SK-N-SH treated with all-trans-retinoic acid at 6 μM for 48 hours (cell line): ENCODE data around the gene TNS3.

Experiments used
- ATAC-seq: fragments of 200-7000 bp; cut with Tn5 transposase; 3 replicates; pipeline ENCODE4 v1.9.1; 2020; ENCODE audit warnings: mild to moderate bottlenecking, moderate library complexity
- ARNTL ChIP-seq: fragments of 450-650 bp; formaldehyde crosslinking; IDR thresholded peaks from 2 replicates; pipeline ENCODE4 v1.5.0; 2020; ENCODE audit warnings: low read depth, mild to moderate bottlenecking, moderate library complexity, borderline replicate concordance
- BACH2 ChIP-seq: fragments of 250-450 bp; sonication (Bioruptor Pico); IDR thresholded peaks from 2 replicates; pipeline ENCODE4 v1.9.0; 2021; ENCODE audit warnings: mild to moderate bottlenecking, borderline replicate concordance
- CSDC2 ChIP-seq: fragments of 250-450 bp; sonication (Bioruptor Pico); IDR thresholded peaks from 2 replicates; pipeline ENCODE4 v1.5.0; 2020; ENCODE audit warnings: mild to moderate bottlenecking, moderate library complexity
- CSRNP3 ChIP-seq: fragments of 250-450 bp; sonication (Bioruptor Pico); IDR thresholded peaks from 2 replicates; pipeline ENCODE4 v1.5.1; 2021; ENCODE audit warnings: mild to moderate bottlenecking, moderate library complexity
- ESRRG ChIP-seq: fragments of 250-450 bp; sonication (Bioruptor Pico); IDR thresholded peaks from 2 replicates; pipeline ENCODE4 v1.6.1; 2021; ENCODE audit warnings: mild to moderate bottlenecking
- GLIS3 ChIP-seq: fragments of 250-450 bp; sonication (Bioruptor Pico); IDR thresholded peaks from 2 replicates; pipeline ENCODE4 v1.5.0; 2020; ENCODE audit warnings: mild to moderate bottlenecking, moderate library complexity
- ISL1 ChIP-seq: fragments of 250-450 bp; sonication (Bioruptor Pico); IDR thresholded peaks from 2 replicates; pipeline ENCODE4 v2.1.2; 2022; ENCODE audit warnings: mild to moderate bottlenecking, moderate library complexity
- OSR1 ChIP-seq: fragments of 250-450 bp; sonication (Bioruptor Pico); IDR thresholded peaks from 2 replicates; pipeline ENCODE4 v1.8.0; 2022; ENCODE audit warnings: moderate library complexity, mild to moderate bottlenecking, inconsistent platforms
- PATZ1 ChIP-seq: fragments of 250-450 bp; sonication (Bioruptor Pico); IDR thresholded peaks from 2 replicates; pipeline ENCODE4 v1.8.0; 2020; ENCODE audit warnings: mild to moderate bottlenecking, moderate library complexity, borderline replicate concordance
- POU6F1 ChIP-seq: fragments of 250-450 bp; sonication (Bioruptor Pico); IDR thresholded peaks from 2 replicates; pipeline ENCODE4 v1.8.0; 2021; ENCODE audit warnings: low read depth, mild to moderate bottlenecking, moderate library complexity, borderline replicate concordance
- PPARA ChIP-seq: fragments of 250-450 bp; sonication (Bioruptor Pico); IDR thresholded peaks from 2 replicates; pipeline ENCODE4 v1.5.0; 2020; ENCODE audit warnings: mild to moderate bottlenecking, borderline replicate concordance
- RARB ChIP-seq: fragments of 250-450 bp; sonication (Bioruptor Pico); IDR thresholded peaks from 2 replicates; pipeline ENCODE4 v1.8.0; 2021; ENCODE audit warnings: mild to moderate bottlenecking, moderate library complexity
- SNAI2 ChIP-seq: fragments of 250-450 bp; sonication (Bioruptor Pico); IDR thresholded peaks from 2 replicates; pipeline ENCODE4 v1.5.0; 2020; ENCODE audit warnings: mild to moderate bottlenecking, moderate library complexity
- TCF4 ChIP-seq: fragments of 250-450 bp; sonication (Bioruptor Pico); IDR thresholded peaks from 2 replicates; pipeline ENCODE4 v1.8.0; 2021; ENCODE audit warnings: mild to moderate bottlenecking, moderate library complexity, borderline replicate concordance
- TOX ChIP-seq: fragments of 250-450 bp; sonication (Bioruptor Pico); IDR thresholded peaks from 2 replicates; pipeline ENCODE4 v1.8.0; 2021; ENCODE audit warnings: mild to moderate bottlenecking, moderate library complexity, borderline replicate concordance
- TSHZ2 ChIP-seq: fragments of 250-450 bp; sonication (Bioruptor Pico); IDR thresholded peaks from 2 replicates; pipeline ENCODE4 v1.5.0; 2020; ENCODE audit warnings: mild to moderate bottlenecking, moderate library complexity
- ZC3H10 ChIP-seq: fragments of 250-450 bp; sonication (Bioruptor Pico); IDR thresholded peaks from 2 replicates; pipeline ENCODE4 v1.5.1; 2021; ENCODE audit warnings: mild to moderate bottlenecking, moderate library complexity
- ZFP3 ChIP-seq: fragments of 250-450 bp; sonication (Bioruptor Pico); IDR thresholded peaks from 2 replicates; pipeline ENCODE4 v1.5.0; 2020; ENCODE audit warnings: mild to moderate bottlenecking, moderate library complexity
- ZFP30 ChIP-seq: fragments of 450-650 bp; formaldehyde crosslinking; IDR thresholded peaks from 2 replicates; pipeline ENCODE4 v1.5.0; 2022; ENCODE audit warnings: mild to moderate bottlenecking, moderate library complexity
- ZNF565 ChIP-seq: fragments of 450-650 bp; formaldehyde crosslinking; conservative IDR thresholded peaks from 2 replicates; pipeline ENCODE4 v1.5.0; 2020; ENCODE audit warnings: low read depth, mild to moderate bottlenecking, moderate library complexity
- ZNF70 ChIP-seq: fragments of 450-650 bp; formaldehyde crosslinking; IDR thresholded peaks from 2 replicates; pipeline ENCODE4 v1.5.0; 2020; ENCODE audit warnings: mild to moderate bottlenecking, moderate library complexity
- ZNF8 ChIP-seq: fragments of 450-650 bp; formaldehyde crosslinking; IDR thresholded peaks from 2 replicates; pipeline ENCODE4 v1.5.0; 2020; ENCODE audit warnings: mild to moderate bottlenecking, moderate library complexity

The TNS3 gene

DNA sequence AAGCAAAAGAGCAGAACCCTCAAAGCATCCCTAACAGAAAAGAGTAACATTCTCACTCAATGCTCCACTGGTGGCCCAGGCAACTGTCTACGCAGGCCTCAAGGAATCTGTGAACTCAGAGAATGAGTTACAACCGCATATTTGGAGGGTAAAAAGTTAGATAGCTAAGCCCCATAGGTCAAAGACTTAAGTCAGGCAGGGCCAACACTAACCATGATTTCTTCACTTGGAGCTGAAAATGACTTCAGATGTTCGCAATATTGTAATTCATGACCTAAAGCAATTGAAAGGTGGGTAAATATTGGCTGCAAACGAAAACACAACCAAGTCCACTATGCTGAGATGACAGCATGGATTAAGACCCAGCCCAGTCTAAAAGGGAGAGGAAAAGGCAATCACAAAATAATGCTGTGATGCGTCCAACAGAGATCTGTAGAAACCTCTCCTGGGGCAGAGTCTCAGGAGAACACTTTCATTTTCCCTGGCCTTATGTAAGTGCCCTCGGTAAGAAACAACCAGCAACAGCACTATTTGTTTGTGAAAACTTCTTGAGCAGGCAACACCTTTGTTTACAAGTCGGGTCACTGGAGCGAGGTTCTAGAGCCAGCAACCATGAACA lies 176.5 kb downstream of the TNS3 start:
- no peak for ATAC-seq
- TF ChIP-seq TCF4 (no peak), SNAI2 (CRISPR knock-in tag) (no peak), TSHZ2 (CRISPR knock-in tag) (no peak), BACH2 (no peak), CSDC2 (CRISPR knock-in tag) (no peak), ESRRG (CRISPR knock-in tag) (no peak), RARB (CRISPR knock-in tag) (no peak), TOX (CRISPR knock-in tag) (no peak), ZNF70 (CRISPR knock-in tag) (no peak), PPARA (CRISPR knock-in tag) (no peak)

DNA sequence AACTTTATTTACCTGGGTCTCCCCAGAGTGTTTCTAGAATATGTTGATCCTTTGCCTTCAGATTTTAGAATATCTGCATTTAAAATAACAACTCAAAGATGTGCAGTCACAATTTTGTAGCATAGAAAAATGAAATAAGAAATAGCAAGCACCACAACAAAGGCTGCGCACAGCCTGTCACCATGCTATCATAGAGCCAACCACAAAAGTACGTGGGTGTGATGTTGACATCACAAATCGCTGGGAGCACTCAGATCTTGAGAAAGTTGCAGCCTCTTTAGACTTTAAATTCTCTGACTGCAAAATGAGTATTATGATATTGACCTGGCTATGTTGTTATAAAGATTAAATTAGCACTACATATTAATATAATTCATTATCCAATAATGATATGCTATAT lies 177.9 kb downstream of the TNS3 start:
- TF ChIP-seq ZNF565 (CRISPR knock-in tag), result no peak
- no peak for TF ChIP-seq ZFP3 (CRISPR knock-in tag)
- no peak for TF ChIP-seq PATZ1 (CRISPR knock-in tag)
- TF ChIP-seq RARB (CRISPR knock-in tag), result no peak
- TF ChIP-seq ZNF8, result no peak
- TF ChIP-seq GLIS3, result no peak
- ATAC-seq, result no peak

DNA sequence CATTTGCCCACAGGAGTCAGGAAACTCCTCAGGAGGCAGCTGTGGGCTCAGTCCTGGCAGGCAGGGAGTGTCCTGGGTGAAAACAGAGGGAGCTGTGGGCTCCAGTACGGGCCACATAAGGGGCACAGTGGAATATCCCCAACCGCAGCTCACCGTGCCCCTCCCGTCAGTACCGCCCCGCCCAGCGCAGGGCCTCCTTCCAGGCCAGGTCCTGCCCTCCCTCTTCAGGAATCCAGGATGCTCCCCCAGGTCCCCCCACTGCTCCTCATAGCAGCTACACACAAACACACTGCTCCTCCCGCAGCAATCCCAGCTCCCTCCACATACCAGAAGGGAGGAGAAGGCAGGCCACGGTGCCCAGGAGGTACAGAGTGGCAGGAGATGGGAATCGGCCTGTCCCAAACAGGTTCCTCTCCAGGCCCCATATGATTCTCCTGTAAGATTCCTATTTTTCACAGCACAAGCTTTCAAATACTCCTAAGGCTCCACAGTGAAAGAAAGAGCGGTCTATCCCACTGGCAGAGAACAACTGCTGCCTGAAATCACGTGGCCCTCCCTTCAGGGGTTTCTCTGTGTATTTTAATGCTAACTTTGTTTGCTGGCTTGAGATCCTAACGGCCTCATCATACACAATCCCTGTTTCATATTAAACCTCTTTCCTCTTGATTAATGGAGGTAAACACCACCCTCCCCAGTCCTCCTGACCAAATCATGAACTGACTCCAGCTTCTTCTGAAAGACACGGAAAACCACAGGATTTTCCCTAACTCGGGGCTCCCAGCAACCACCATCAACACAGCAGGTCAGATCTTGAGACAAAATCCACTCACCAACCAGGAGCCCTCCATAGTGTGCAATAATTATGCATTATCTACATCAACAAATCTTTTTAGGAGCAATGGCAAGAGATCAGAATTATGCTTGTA lies 178.7 kb downstream of the TNS3 start:
- TF ChIP-seq ZC3H10 (CRISPR knock-in tag) (no peak), ARNTL (CRISPR knock-in tag) (no peak), GLIS3 (no peak), SNAI2 (CRISPR knock-in tag) (no peak), ZNF70 (CRISPR knock-in tag) (no peak), ZFP3 (CRISPR knock-in tag) (no peak), ZNF8 (no peak), RARB (CRISPR knock-in tag) (no peak), CSRNP3 (CRISPR knock-in tag) (no peak), PATZ1 (CRISPR knock-in tag) (no peak), TSHZ2 (CRISPR knock-in tag) (no peak), PPARA (CRISPR knock-in tag) (no peak), ISL1 (no peak), OSR1 (CRISPR knock-in tag) (no peak), ZFP30 (CRISPR knock-in tag) (no peak), POU6F1 (no peak), TCF4 (no peak)
- ATAC-seq, result no peak
